ENCODE measurements around the gene FIBP.

DNA sequence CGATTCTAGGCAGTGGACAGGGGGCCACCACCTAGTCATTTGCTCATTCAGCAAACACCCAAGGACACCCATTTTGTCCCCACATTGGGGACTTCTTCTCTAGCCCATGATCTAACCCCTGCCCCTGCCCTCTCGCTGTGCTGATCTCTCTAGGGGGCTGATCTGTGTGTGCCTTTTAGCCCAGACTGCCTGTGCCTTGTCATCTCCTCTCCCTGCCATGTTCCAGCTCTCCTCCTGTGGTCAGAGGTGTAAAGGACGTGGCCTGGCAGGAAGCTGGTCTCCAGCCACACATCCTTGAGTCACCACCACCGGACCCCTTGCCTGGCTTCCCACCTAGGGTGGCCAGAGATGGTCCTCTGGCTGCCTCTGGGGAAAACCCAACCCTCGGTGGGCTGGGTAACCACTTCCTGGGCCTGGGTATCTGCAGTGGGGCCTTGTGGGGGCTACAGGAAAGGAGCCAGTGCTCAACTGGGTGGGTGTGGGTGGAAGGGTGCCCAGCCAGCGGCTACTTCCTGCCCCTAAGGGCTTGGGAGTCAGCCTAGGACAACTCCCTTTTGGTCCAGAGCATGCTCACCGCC is 7.3 kb downstream of the FIBP start:
- TF ChIP-seq CTCF (conservative IDR thresholded peaks at IDR 0.05; ENCODE audit: low read depth, low read length) = no peak
- TF ChIP-seq USF2 (IDR thresholded peaks at IDR 0.05; ENCODE audit: low read depth, low read length) = no peak
- TF ChIP-seq MXI1 (IDR thresholded peaks at IDR 0.05; ENCODE audit: borderline replicate concordance, low read depth, low read length) = no peak
- no peak for TF ChIP-seq POLR2A (IDR thresholded peaks at IDR 0.05; ENCODE audit: low read depth, low read length)
- TF ChIP-seq MAZ (IDR thresholded peaks at IDR 0.05; ENCODE audit: borderline replicate concordance, low read depth, low read length) = no peak
